ENCODE measurements around the gene MDH1B. TPM values are rescaled to one million over a fixed set of nuclear protein-coding genes. Genes with fewer than 3 reads are reported as not detected.

The MDH1B gene
- total RNA-seq, 1 donor: 0.81 TPM

GRCh38 chr2:206698811-206699210 lies 66.3 kb downstream of the MDH1B start:
- no peak for TF ChIP-seq CTCF (IDR thresholded peaks at IDR 0.05; ENCODE audit: insufficient read depth, low read length)
- no peak for DNase-seq (ENCODE audit: low read depth)
- no peak overlapping the region for H3K4me3 ChIP-seq (ENCODE audit: low read depth, low read length)

- H3K4me3 ChIP-seq (ENCODE audit: low read depth, low read length): no peak overlapping the region
- DNase-seq (ENCODE audit: low read depth): peak; percentile 22
- no peak for TF ChIP-seq CTCF (IDR thresholded peaks at IDR 0.05; ENCODE audit: insufficient read depth, low read length)
These were observed 68.2 kb downstream of the MDH1B start for GRCh38 chr2:206696910-206697309.

- DNase-seq (ENCODE audit: low read depth): peak; percentile 83
- TF ChIP-seq CTCF (IDR thresholded peaks at IDR 0.05; ENCODE audit: insufficient read depth, low read length): peak; percentile 54
- no peak overlapping the region for H3K4me3 ChIP-seq (ENCODE audit: low read depth, low read length)
These were observed 71.6 kb downstream of the MDH1B start for GRCh38 chr2:206693399-206694137.

GRCh38 chr2:206692971-206693370 lies 72.2 kb downstream of the MDH1B start:
- TF ChIP-seq CTCF (IDR thresholded peaks at IDR 0.05; ENCODE audit: insufficient read depth, low read length): no peak
- no peak overlapping the region for H3K4me3 ChIP-seq (ENCODE audit: low read depth, low read length)
- DNase-seq (ENCODE audit: low read depth): no peak

GRCh38 chr2:206688990-206689389 lies 76.1 kb downstream of the MDH1B start:
- H3K4me3 ChIP-seq (ENCODE audit: low read depth, low read length): no peak overlapping the region
- no peak for TF ChIP-seq CTCF (IDR thresholded peaks at IDR 0.05; ENCODE audit: insufficient read depth, low read length)
- DNase-seq (ENCODE audit: low read depth): no peak

- H3K4me3 ChIP-seq (ENCODE audit: low read depth, low read length): no peak overlapping the region
- DNase-seq (ENCODE audit: low read depth): no peak
- no peak for TF ChIP-seq CTCF (IDR thresholded peaks at IDR 0.05; ENCODE audit: insufficient read depth, low read length)
These were observed 76.7 kb downstream of the MDH1B start for GRCh38 chr2:206688453-206688852.

Small RNAs within 50 kb of the gene (small RNA-seq; reads per million reads assigned to genes)
- gene MIR3130-2 (not detected), gene RF00019 (not detected)

Other genes starting within 250 kb of the MDH1B start
- gene FAM237A, start 122.8 kb downstream of the MDH1B start, total RNA-seq (ENCODE audit: low replicate concordance): not detected in 2 replicates
- not detected in 2 replicates for gene DYTN, start 46.9 kb downstream of the MDH1B start, total RNA-seq (ENCODE audit: low replicate concordance)
- gene FASTKD2, start 278 bp upstream of the MDH1B start, total RNA-seq (ENCODE audit: low replicate concordance): 36.4 and 56.1 TPM in 2 replicates
- 0.18 TPM in 1 of 2 replicates, not detected in the other for gene CPO, start 174.2 kb upstream of the MDH1B start, total RNA-seq (ENCODE audit: low replicate concordance)

All from fibroblast of the aortic adventitia (primary cell).